Muscle layer of colon (tissue), 2 donors: Measurements from ENCODE around the gene IL17C.

Experiments used
- H3K27ac ChIP-seq: one replicate; pipeline ENCODE4 v1.7.0; 2013; ENCODE audit warnings: low read depth, mild to moderate bottlenecking, low read length, moderate library complexity
- H3K27me3 ChIP-seq, 2 donors: one replicate each; pipeline ENCODE4 v1.7.0; 2013; ENCODE audit warnings: low read length in 2 of 2, mild to moderate bottlenecking in 2 of 2; ENCODE audit not compliant: insufficient read depth in 2 of 2, control insufficient read depth in 1 of 2
- H3K36me3 ChIP-seq: one replicate; pipeline ENCODE4 v1.7.0; 2013; ENCODE audit warnings: mild to moderate bottlenecking, low read length; ENCODE audit not compliant: insufficient read depth
- H3K4me1 ChIP-seq: one replicate; pipeline ENCODE4 v1.7.0; 2013; ENCODE audit warnings: mild to moderate bottlenecking, low read length; ENCODE audit not compliant: insufficient read depth
- H3K4me3 ChIP-seq, 2 donors: one replicate each; pipeline ENCODE4 v1.7.0; 2013; ENCODE audit warnings: low read length in 2 of 2, low read depth in 1 of 2, mild to moderate bottlenecking in 1 of 2, moderate library complexity in 1 of 2
- H3K9ac ChIP-seq: one replicate; pipeline ENCODE4 v1.7.0; 2013; ENCODE audit warnings: low read length
- H3K9me3 ChIP-seq: one replicate; pipeline ENCODE4 v1.7.0; 2013; ENCODE audit warnings: mild to moderate bottlenecking, low read length
- donor health status: abdominal sarcoma.
- donor health status: Adenocarcinoma of cecum.

IL17C gene

GRCh38 chr16:88640039-88640495, 1.7 kb downstream of the IL17C start:
- Histone ChIP-seq H3K9me3 (no peaks in the 10 kb centered on the region), H3K4me3 (no peak overlapping the region), H3K9ac (no peak overlapping the region), H3K36me3 (no peaks in the 10 kb centered on the region), H3K27me3 (peaks cover 15 to 49% of the 10 kb centered on the region in 2 donors), H3K27ac (no peak overlapping the region), H3K4me1 (no peaks in the 10 kb centered on the region)

GRCh38 chr16:88640498-88641247, 2.3 kb downstream of the IL17C start:
- Histone ChIP-seq H3K4me1 (no peaks in the 10 kb centered on the region), H3K27me3 (peaks cover 15 to 43% of the 10 kb centered on the region in 2 donors), H3K9ac (no peak overlapping the region), H3K9me3 (no peaks in the 10 kb centered on the region), H3K27ac (no peak overlapping the region), H3K4me3 (no peak overlapping the region), H3K36me3 (no peaks in the 10 kb centered on the region)

GRCh38 chr16:88642881-88643643, 4.7 kb downstream of the IL17C start:
- H3K36me3 ChIP-seq = no peaks in the 10 kb centered on the region
- H3K4me3 ChIP-seq = no peak overlapping the region
- H3K9ac ChIP-seq = no peak overlapping the region
- H3K4me1 ChIP-seq = no peaks in the 10 kb centered on the region
- no peaks in the 10 kb centered on the region for H3K9me3 ChIP-seq
- peaks cover 15 to 30% of the 10 kb centered on the region in 2 donors for H3K27me3 ChIP-seq
- no peak overlapping the region for H3K27ac ChIP-seq

- no peak overlapping the region for H3K27ac ChIP-seq
- no peak overlapping the region for H3K9ac ChIP-seq
- H3K4me1 ChIP-seq = no peaks in the 10 kb centered on the region
- H3K27me3 ChIP-seq = peaks cover 11 to 24% of the 10 kb centered on the region in 2 donors
- H3K9me3 ChIP-seq = no peaks in the 10 kb centered on the region
- H3K36me3 ChIP-seq = no peaks in the 10 kb centered on the region
- no peak overlapping the region for H3K4me3 ChIP-seq
Observed at GRCh38 chr16:88643644-88643932, 5.2 kb downstream of the IL17C start.

GRCh38 chr16:88645455-88645854, 7.1 kb downstream of the IL17C start:
- Histone ChIP-seq H3K36me3 (no peaks in the 10 kb centered on the region), H3K27me3 (peaks cover 0 to 6% of the 10 kb centered on the region in 2 donors), H3K9me3 (no peaks in the 10 kb centered on the region), H3K4me3 (no peak overlapping the region), H3K27ac (no peak overlapping the region), H3K9ac (no peak overlapping the region), H3K4me1 (peaks cover 6% of the 10 kb centered on the region)

- Histone ChIP-seq H3K4me1 (peaks cover 6% of the 10 kb centered on the region), H3K27ac (no peak overlapping the region), H3K27me3 (peaks cover 0 to 5% of the 10 kb centered on the region in 2 donors), H3K4me3 (no peak overlapping the region), H3K9ac (no peak overlapping the region), H3K9me3 (no peaks in the 10 kb centered on the region), H3K36me3 (no peaks in the 10 kb centered on the region)
Observed at GRCh38 chr16:88645941-88646340, 7.6 kb downstream of the IL17C start.

- Histone ChIP-seq H3K36me3 (no peaks in the 10 kb centered on the region), H3K27ac (no peak overlapping the region), H3K4me1 (peaks cover 6% of the 10 kb centered on the region), H3K27me3 (peaks cover 0 to 10% of the 10 kb centered on the region in 2 donors), H3K9me3 (no peaks in the 10 kb centered on the region), H3K9ac (no peak overlapping the region), H3K4me3 (no peak overlapping the region)
Observed at GRCh38 chr16:88646345-88647034, 8.1 kb downstream of the IL17C start.

- H3K9ac ChIP-seq = no peak overlapping the region
- H3K4me1 ChIP-seq = peaks cover 6% of the 10 kb centered on the region
- H3K27me3 ChIP-seq = peaks cover 0 to 12% of the 10 kb centered on the region in 2 donors
- no peak overlapping the region for H3K4me3 ChIP-seq
- H3K36me3 ChIP-seq = no peaks in the 10 kb centered on the region
- H3K9me3 ChIP-seq = no peaks in the 10 kb centered on the region
- H3K27ac ChIP-seq = no peak overlapping the region
Observed at GRCh38 chr16:88647178-88648070, 9.1 kb downstream of the IL17C start.

- Histone ChIP-seq H3K9me3 (no peaks in the 10 kb centered on the region), H3K27me3 (peaks cover 0 to 12% of the 10 kb centered on the region in 2 donors), H3K27ac (no peak overlapping the region), H3K9ac (no peak overlapping the region), H3K36me3 (no peaks in the 10 kb centered on the region), H3K4me1 (peaks cover 6% of the 10 kb centered on the region), H3K4me3 (no peak overlapping the region)
Observed at GRCh38 chr16:88649195-88649923, 11.0 kb downstream of the IL17C start.

GRCh38 chr16:88649924-88650748, 11.8 kb downstream of the IL17C start:
- no peaks in the 10 kb centered on the region for H3K9me3 ChIP-seq
- peaks cover 8% of the 10 kb centered on the region for H3K36me3 ChIP-seq
- no peak overlapping the region for H3K9ac ChIP-seq

More at GRCh38 chr16:88649924-88650748, 11.8 kb downstream of the IL17C start:
- Histone ChIP-seq H3K27ac (peak overlapping the region; percentile 70), H3K4me3 (peak overlapping the region; percentile 59 to 69), H3K27me3 (peaks cover 0 to 12% of the 10 kb centered on the region in 2 donors), H3K4me1 (peaks cover 6% of the 10 kb centered on the region)
